ENCODE results near the gene TCIRG1.
"Not testable (repeated sequence)": the region's sequence is repeated elsewhere in the genome, so short reads cannot be mapped to it uniquely, and the experiment has no call there.

Gene TCIRG1

DNA sequence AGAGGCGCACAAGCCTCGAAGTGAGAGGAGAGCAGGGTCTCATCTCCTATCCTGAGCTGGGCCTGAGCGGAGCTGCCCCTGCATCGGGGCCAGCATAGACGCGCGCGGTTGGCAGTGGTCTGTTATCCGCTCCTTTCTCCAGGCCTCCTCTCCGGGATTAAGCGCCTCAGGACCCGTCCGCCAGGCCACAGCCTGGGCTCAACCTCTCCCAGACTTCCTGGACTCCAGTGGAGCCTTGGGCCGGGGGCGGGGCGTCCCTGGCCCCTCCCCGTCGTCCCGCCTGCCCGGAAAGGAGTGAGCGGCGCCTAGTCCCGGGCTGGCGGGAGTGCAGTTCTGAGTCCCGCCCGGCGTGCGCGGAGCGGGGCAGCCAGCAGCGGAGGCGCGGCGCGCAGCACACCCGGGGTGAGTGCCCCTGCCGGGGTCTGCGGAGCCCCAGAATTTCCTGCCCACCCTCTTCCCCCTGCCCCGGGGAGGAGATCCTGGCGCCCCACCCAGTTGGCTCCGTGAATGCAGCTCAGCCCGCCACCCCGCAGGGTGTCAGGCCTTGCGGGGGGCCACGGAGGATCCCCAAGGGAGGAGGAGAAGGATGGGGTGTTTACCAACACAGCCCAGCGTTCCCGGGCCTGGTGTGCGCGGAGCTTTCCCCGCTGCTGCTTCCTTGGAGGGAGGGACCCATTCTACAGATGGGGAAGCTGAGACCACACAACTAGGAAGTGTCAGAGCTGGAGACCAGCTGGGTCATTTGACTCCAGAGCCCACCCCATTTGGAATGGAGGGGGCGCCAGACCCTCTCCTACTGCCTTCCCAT, at the start of gene TCIRG1:
TCIRG1 (plus strand) TSS at position 308 of the 808 bp plus-strand sequence. CDS start 2,247 bp downstream, outside the sequence.
- DNase-seq (ENCODE audit: insufficient read length, low spot score) (peak; percentile 90), FAIRE-seq (peak; percentile 33)

DNA sequence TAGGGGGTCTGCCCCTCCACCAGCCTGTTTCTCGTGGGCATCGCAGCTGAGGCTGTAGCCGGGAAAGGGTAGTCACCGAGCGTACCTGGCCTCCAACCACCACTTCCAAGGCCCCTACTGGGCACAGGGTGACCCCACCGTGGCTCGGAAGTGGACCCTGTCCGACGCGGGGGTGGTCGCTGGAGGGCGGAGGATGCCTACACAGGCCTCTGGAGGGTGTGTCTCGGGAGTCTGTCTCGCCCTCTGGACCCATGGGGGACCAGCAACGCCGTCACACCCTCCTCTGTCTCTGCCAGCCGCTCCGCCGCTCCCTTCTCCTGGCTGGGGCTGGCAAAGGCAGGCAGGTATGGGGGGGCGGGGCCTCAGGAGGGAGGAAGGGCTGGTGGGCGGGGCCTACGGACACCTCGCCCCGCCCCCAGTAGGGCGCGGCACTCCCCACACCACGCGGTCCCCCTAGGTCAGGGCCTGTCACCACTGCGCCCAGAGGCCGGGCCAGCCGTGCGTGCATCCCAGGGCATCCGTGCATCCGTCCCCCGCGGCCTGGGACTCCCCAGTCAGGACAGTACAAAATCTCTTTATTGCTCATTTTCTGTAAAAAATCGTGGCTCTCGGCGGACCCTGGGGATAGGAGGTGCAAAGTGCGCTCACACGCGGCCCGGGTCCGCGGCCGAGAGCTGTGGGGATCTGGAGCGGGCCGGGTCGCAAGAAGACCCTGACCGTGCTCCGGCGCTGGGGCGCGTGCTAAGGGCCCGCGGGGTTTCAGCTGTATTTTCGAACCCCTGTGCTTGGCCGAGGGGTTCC, 48.1 kb upstream of the TCIRG1 start:
- DNase-seq (ENCODE audit: insufficient read length, low spot score); FAIRE-seq: not testable (repeated sequence)

- FAIRE-seq; DNase-seq (ENCODE audit: insufficient read length, low spot score): not testable (repeated sequence)
These were observed 47.3 kb upstream of the TCIRG1 start for GRCh38 chr11:67991347-67992121.

DNA sequence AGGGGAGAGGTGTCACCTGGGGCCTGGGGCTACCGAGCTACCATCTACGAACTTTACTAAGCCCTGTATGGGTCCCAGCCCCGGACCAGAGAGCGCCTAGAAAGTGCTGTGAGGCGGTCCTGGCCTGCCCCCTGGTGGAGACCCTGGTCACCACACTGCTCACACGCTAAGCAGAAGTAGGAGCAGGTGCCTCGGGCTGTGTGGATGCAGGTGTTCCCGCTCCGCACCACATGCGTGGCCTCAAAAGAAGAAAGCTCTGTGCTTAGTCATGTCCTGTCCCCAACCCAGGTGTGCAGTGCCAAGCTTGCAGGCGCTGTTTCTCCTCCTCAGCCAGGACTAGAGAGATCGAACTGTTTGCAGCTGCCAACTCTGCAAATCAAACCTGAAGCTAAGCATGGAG, 45.0 kb upstream of the TCIRG1 start:
- FAIRE-seq; DNase-seq (ENCODE audit: insufficient read length, low spot score): not testable (repeated sequence)

GRCh38 chr11:67994387-67994786, 44.4 kb upstream of the TCIRG1 start:
- not testable (repeated sequence) for DNase-seq (ENCODE audit: insufficient read length, low spot score); FAIRE-seq

GRCh38 chr11:67995129-67995528, 43.7 kb upstream of the TCIRG1 start:
- not testable (repeated sequence) for DNase-seq (ENCODE audit: insufficient read length, low spot score); FAIRE-seq

DNA sequence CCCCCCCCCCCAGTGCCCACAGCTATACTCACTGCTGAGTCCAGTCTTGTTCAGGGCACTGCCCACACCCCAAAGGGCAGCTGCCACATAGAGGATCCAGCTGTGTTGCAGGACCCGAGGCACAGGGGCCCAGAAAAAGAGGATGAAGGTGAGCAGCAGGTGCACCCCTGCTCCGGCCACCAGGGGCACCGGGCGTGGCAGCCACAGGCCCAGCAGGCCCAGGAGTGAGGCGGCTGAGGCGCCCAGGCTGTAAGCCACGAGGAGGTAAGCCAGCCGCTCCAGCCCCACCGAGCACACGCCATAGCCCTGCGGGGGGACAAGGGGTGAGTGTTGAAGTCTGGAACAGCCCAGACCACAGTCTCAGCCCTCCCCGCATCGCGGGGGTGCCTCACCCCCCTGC, 43.2 kb upstream of the TCIRG1 start:
- not testable (repeated sequence) for FAIRE-seq; DNase-seq (ENCODE audit: insufficient read length, low spot score)

DNA sequence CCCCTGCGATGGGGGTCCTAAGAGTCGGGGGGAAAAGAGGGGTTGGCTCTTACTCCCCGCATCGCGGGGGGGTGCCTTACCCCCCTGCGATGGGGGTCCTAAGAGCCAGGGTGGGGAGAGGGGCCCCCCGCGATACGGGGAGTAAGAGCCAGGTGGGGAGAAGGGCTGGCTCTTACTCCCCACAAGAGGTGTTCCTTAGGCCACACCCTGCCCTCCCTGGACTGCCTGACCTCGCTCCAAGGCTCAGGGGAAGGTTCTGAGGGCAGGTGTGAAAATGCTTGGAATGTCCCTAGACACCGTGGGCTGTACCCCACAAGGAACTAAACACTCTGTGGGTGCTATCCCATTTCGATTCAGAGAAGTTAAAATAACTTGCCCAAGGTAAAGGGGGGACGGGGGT, 42.8 kb upstream of the TCIRG1 start:
- FAIRE-seq: no peak
- no peak for DNase-seq (ENCODE audit: insufficient read length, low spot score)

GRCh38 chr11:67996622-67997474, 42.0 kb upstream of the TCIRG1 start:
- DNase-seq (ENCODE audit: insufficient read length, low spot score) (no peak), FAIRE-seq (no peak)

GRCh38 chr11:67997475-67997921, 41.3 kb upstream of the TCIRG1 start:
- DNase-seq (ENCODE audit: insufficient read length, low spot score): no peak
- FAIRE-seq: no peak

GRCh38 chr11:67998150-67999045, 40.4 kb upstream of the TCIRG1 start:
- FAIRE-seq (no peak), DNase-seq (ENCODE audit: insufficient read length, low spot score) (no peak)

- FAIRE-seq: no peak
- no peak for DNase-seq (ENCODE audit: insufficient read length, low spot score)
These were observed 39.6 kb upstream of the TCIRG1 start for GRCh38 chr11:67999201-67999629.

- DNase-seq (ENCODE audit: insufficient read length, low spot score): no peak
- FAIRE-seq: no peak
These were observed 39.1 kb upstream of the TCIRG1 start for GRCh38 chr11:67999704-68000103.

DNA sequence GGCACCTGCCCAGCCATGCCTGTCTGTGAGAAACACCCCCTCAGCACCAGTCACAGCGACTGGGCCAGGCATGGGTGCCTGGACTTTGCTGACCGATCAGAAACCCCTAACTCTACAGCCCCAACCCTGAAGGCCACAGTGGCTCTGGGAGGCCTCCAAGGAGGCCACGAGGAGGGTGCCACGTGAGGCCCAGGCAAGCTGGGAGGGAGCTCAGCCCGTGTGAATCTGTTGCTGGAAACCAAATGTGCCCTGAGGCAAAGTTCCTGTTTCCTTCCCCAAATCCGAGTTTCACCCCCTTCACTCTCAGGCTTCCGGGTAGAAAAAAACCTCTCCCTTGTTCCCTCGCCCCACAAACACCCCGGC, 36.3 kb upstream of the TCIRG1 start:
- no peak for DNase-seq (ENCODE audit: insufficient read length, low spot score)
- peak; percentile 97 for FAIRE-seq

DNA sequence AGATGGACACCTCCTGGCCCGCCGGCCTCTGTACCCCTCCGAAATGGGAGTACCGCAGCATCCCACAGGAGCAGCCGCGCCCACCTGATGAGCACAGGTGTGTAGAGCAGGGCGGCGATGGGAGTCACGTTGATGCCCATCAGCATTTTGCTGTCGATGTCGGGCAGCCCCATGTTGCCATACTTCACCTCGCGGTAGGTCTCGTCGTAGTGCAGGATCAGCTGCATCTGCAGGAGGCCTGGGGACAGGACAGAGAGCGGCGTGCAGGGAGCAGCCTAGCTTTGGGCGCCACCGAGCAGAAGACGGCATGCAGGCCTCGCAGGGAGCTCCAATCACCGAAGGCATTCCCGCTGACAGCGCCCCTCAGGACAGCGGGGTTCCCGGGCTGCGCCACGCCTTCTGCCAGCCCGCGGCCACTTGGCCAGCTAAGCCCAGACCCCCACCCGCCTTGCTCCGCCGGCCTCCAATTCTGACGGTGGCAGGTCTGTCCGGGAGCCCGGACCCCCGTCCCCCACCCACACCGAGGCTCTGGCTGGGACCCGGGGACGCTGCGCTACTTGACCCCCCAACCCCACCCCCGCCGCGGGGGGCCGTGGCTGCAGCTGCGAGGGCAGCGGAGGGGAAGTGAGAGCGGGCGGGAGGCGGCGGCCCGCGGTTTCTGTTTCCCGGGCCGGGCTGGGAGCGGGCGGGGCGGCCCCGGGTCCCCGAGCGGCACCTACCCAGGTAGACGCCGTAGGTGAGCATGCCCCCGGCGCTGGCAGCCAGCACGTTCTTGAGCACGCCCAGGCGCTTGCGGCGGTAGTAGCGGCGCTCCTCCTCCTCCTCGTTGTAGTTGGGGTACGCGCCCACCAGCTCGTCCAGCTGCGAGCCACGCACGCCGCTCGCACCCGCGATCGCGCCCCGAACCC, 35.6 kb upstream of the TCIRG1 start:
- DNase-seq (ENCODE audit: insufficient read length, low spot score) (no peak), FAIRE-seq (peak; percentile 42)

GRCh38 chr11:68003846-68004550, 34.8 kb upstream of the TCIRG1 start, which contains the start of gene UNC93B1:
TSS of gene UNC93B1 (minus strand) at chr11:68004097. CDS start at chr11:68004043, 54 bp downstream.
- FAIRE-seq (peak; percentile 70), DNase-seq (ENCODE audit: insufficient read length, low spot score) (peak; percentile 90)
